ELR (cell line): ENCODE measurements around the gene BAG5.
"Not testable (repeated sequence)": the region's sequence is repeated elsewhere in the genome, so short reads cannot be mapped to it uniquely, and the experiment has no call there.

ENCODE experiments used
- DNase-seq: peaks from one replicate; pipeline ENCODE4 v3.0.0-alpha.2; 2015; ENCODE audit warnings: low read depth

The BAG5 gene

GRCh38 chr14:103534576-103535061, 27.8 kb downstream of the BAG5 start:
- no peak for DNase-seq

GRCh38 chr14:103533999-103534575, 28.4 kb downstream of the BAG5 start:
- no peak for DNase-seq

GRCh38 chr14:103533137-103533998, 29.1 kb downstream of the BAG5 start:
- no peak for DNase-seq

DNA sequence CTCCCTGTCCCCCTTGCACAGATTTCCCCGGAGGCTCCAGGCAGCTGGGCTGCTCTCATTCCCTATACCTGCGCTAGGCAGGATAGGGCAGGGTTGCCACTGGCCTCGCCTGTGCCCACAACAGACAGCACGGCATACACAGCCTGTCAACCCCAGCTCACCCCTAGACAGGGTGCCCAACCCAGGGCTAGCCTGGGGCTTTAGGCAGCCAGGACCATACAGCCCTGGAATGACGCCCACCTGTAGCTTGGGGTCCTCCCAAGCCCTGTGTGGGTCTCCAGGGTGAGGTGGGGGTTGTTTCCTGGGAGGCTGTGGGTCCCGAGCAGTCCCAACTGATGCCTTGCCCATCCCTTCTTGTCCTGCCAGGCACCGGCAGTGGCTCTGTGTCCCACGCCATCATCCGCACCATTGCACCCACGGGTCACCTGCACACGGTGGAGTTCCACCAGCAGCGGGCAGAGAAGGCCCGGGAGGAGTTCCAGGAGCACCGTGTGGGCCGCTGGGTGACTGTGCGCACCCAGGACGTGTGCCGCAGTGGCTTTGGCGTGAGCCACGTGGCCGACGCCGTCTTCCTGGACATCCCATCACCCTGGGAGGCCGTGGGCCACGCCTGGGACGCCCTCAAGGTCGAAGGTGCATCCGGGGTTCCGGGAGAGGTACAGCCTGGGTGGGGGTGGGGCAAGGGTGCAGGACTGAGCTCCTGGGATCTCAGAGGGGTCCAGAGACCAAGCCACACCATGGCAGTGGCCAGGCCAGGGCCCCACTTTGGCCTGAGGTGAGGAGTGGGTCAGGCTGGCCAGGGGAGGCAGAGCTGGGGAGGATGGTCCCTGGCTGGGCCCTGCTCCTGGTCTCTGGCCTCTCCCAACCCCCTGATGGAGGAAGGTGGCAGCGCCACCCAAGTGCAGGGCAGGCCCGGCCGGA, 30.0 kb downstream of the BAG5 start:
- no peak for DNase-seq

DNA sequence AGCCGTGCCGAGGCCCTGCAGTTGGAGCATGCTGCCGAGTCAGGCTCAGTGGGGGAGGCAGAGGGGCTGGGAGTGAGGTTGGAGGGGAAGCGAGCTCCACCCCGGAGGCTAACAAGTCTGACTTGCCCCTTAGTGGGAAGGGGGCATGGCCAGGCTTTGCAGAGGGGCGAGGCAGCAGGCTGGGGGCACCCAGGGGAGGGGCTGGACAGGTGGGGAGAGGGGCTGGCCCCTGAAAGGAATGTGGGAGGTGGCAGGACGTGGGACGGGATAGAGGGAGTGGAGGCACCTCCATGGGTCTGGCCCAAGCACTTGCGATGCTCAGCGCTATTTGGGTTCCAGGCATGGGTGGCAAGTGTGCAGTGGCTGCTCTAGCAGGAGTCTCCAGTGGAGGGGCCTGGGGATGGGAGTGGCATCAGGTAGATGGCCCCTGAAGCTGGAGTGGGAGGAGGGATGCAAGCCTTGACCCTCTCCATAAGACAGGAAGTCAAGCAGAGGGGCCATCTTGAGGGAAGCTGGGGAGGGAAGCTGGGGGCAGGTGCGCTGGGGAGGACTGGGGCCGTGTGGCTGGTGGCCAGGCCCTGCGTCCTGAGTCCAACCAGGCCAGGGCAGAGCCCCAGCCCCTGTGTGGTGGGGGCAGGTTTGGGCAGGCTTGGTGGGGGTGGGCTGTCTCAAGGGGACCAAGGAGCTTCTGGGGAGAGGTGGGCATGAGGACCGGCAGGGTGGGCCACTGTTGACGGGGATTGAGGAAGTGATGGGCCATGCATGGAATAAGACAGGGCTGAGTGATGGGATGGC, 30.8 kb downstream of the BAG5 start:
- no peak for DNase-seq

- no peak for DNase-seq
These were observed 31.6 kb downstream of the BAG5 start for GRCh38 chr14:103530831-103531230.

- DNase-seq, result peak; percentile 55
These were observed 32.1 kb downstream of the BAG5 start for GRCh38 chr14:103530390-103530789.

GRCh38 chr14:103529383-103530365, 32.8 kb downstream of the BAG5 start:
- DNase-seq, result no peak

DNA sequence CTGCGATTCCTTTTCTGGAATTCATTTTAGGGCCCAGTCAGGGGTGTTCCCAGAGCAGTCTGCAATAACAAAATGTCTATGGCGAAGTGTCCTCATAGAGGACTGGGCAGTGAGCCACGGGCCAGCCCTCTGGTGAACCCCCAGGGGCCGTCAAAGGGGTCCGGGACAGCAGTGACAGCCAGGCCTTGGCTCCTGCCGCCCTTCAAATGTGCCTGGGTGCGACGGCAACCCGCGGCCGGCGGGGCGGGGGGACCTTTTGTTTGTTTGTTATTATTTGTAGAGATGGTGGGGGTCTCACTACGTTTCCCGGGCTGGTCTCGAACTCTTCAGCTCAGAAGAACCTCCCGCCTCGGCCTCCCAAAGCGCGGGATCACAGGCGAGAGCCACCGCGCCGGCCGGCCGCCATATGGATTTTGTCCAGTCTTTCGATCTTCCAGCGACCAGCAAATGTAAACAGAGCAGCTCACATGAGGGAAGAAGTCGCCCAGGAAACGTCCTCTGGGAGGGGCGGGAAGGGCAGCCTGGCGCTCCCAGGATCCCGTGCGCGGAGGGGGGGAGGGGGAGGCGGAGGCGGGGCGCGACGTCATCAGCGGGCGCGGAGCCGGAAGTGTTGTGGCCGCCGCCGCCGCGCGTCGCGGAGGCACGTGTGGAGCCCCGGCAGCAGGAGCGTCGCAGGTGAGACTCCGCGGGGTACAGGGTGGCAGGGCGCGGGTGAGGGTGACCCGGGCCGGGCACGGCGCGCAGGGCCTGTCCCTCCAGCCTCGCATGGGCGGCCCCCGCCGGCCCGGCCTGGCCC, 33.7 kb downstream of the BAG5 start, which contains the start of gene TRMT61A:
Gene TRMT61A (plus strand): TSS at position 610 of the 796 bp plus-strand sequence. CDS start 783 bp downstream, outside the sequence.
- DNase-seq, result peak; percentile 96

DNA sequence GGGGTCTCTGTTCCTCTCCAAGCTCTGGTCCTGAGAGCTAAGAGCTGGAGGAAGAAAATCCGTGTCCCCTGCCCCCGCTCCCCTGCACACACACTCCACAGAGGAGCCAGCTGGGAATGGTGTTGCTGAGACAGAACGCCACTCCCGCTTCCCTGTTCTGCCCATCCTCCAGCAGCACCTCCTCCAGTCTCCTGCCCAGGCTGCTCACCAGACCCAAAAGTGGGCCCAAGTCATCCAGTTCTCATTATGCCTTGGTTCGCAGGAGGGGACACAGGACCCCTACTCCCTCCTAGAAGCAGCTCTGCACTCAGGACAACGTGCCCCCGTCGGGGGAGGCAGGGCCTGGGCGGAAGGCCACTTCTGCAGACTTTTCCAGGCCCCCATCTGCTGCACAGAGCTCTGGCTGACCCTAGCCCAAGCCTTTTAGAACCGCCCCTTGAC, 34.3 kb downstream of the BAG5 start:
- DNase-seq, result no peak

GRCh38 chr14:103527408-103528145, 34.9 kb downstream of the BAG5 start:
- DNase-seq, result peak; percentile 93

- DNase-seq, result no peak
These were observed 35.6 kb downstream of the BAG5 start for GRCh38 chr14:103526914-103527248.

DNA sequence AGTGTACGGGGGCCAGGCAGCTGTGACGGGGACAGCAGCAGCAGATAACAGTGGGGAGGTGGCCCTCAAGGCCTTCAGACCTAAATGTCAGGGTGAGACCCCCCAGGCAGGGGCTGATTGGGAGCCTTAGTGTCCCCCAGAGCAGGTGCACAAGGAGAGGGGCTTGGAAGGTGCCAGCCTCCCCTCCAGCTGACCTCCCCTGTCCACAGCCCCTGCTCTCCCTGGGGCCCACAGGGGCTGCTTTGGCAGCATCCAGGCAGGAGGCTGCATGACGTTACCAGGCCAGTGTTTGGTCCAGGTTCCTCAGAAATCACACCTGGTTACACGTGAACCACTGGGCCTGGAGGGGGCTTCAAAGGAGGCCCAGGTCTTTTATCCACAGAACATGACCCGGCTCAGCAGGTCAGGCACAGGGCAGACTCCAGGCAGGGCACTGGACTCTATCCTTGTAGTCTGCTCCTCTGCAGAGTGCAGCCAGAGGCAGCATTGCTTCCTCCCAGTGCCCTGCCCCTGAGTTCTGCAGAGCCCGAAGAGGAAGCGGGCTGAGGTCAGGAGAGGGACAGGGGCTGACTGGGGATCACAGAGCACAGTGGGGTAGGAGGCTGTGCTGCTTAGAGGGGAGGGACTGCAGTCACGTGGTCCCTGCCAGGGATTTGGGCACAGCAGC, 36.1 kb downstream of the BAG5 start:
- DNase-seq, result no peak

DNA sequence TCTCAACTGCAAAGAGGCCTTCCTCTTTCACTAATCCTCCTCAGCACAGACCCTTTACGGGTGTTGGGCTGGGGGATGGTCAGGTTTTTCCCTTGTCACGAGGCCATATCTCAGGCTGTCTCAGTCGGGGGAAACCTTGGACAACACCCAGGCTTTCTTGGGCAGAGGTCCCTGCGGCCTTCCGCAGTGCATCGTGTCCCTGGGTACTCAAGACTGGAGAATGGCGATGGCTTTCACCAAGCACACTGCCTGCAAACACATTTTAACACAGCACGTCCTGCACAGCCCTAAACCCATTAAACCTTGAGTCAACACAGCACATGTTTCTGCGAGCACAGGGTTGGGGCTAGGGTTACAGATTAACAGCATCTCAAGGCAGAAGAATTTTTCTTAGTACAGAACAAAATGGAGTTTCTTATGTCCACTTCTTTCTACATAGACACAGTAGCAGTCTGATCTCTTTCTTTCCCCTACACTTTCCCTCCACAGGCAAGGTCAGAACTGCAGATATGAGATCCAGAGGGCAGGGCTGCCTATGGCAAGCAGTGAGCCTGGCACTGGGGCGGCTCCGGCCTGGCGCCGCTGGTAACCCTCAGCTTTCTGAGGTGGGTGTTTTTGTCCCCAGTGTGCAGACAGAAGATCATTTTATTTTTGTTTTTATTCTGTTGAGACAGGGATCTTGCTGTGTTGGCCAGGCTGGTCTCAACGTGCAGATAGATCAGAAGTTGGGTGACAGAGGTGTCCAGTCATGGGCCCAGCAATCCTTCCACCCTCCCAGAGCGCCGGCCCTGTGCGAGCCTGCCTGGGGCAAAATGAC, 36.8 kb downstream of the BAG5 start:
- DNase-seq, result not testable (repeated sequence)

GRCh38 chr14:103524002-103524935, 38.2 kb downstream of the BAG5 start:
- DNase-seq, result no peak

DNA sequence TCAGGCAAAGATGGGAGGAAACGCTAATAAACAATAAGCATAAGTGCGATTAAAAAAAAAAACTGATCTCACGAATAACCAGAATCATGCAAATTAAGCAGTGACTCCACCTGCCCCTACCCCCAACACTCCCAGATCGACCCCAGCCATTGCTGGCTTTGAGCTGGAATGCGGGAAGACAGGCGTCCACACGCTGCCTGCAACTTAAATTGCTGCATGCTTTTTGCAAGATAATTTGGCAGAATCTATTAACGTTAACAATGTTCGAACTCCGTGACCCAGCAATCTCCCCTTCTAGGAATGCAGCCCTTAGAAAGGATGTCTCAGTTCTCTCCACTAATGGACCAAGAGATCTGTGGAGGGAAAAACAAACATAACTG, 38.9 kb downstream of the BAG5 start:
- DNase-seq, result no peak
